Loucy (cell line): ENCODE measurements around the gene PDCD5.

Experiments used
- H2AFZ ChIP-seq: fragments of 200-600 bp; sonication (generic); 2 replicates; pipeline ENCODE4 v1.6.0; 2016; ENCODE audit warnings: antibody characterized with exemption, mild to moderate bottlenecking, low read length, moderate library complexity
- H3F3A ChIP-seq: fragments of 200-600 bp; 2 replicates; pipeline ENCODE4 v1.6.0; 2016; ENCODE audit warnings: antibody characterized with exemption, low read depth, mild to moderate bottlenecking
- H3K27me3 ChIP-seq: fragments of 200-600 bp; sonication (generic); 2 replicates; pipeline ENCODE4 v1.6.1; 2014; ENCODE audit warnings: low read length, mild to moderate bottlenecking; ENCODE audit not compliant: insufficient read depth, poor library complexity, severe bottlenecking
- H3K36me3 ChIP-seq: fragments of 200-600 bp; sonication (generic); 2 replicates; pipeline ENCODE4 v1.6.1; 2016; ENCODE audit warnings: low read length; ENCODE audit not compliant: insufficient read depth
- H3K4me1 ChIP-seq: fragments of 200-600 bp; sonication (generic); 2 replicates; pipeline ENCODE4 v1.5.1; 2014; ENCODE audit warnings: low read length, mild to moderate bottlenecking; ENCODE audit not compliant: insufficient read depth, poor library complexity, severe bottlenecking
- H3K4me2 ChIP-seq: fragments of 200-600 bp; sonication (generic); 2 replicates; pipeline ENCODE4 v1.6.0; 2014; ENCODE audit warnings: antibody characterized with exemption, low read length, low read depth, mild to moderate bottlenecking; ENCODE audit not compliant: poor library complexity, severe bottlenecking
- H3K4me3 ChIP-seq: fragments of 200-600 bp; sonication (generic); 2 replicates; pipeline ENCODE4 v1.5.1; 2014; ENCODE audit warnings: low read length, mild to moderate bottlenecking, mixed read lengths; ENCODE audit not compliant: poor library complexity, severe bottlenecking
- H3K79me2 ChIP-seq: fragments of 200-600 bp; sonication (generic); 2 replicates; pipeline ENCODE4 v1.6.1; 2014; ENCODE audit warnings: low read length; ENCODE audit not compliant: insufficient read depth
- H3K9ac ChIP-seq: fragments of 200-600 bp; sonication (generic); 2 replicates; pipeline ENCODE4 v1.6.0; 2014; ENCODE audit warnings: mild to moderate bottlenecking, low read depth, low read length, moderate library complexity; ENCODE audit not compliant: poor library complexity, severe bottlenecking
- H3K9me2 ChIP-seq: fragments of 200-600 bp; sonication (generic); replicated peaks from 2 replicates; pipeline ENCODE4 v1.6.1; 2016; ENCODE audit warnings: low read depth, low read length, mixed read lengths
- H3K9me3 ChIP-seq: fragments of 200-600 bp; sonication (generic); 2 replicates; pipeline ENCODE4 v1.6.1; 2014; ENCODE audit warnings: mild to moderate bottlenecking, antibody characterized with exemption, low read length, low read depth; ENCODE audit not compliant: insufficient read depth
- H4K20me1 ChIP-seq: fragments of 200-600 bp; sonication (generic); 2 replicates; pipeline ENCODE4 v1.6.0; 2014; ENCODE audit warnings: antibody characterized with exemption, low read length, mild to moderate bottlenecking; ENCODE audit not compliant: insufficient read depth, poor library complexity, severe bottlenecking
- CTCF ChIP-seq: fragments of 200-600 bp; sonication (generic); conservative IDR thresholded peaks from 2 replicates; pipeline ENCODE4 v1.5.1; 2014; ENCODE audit warnings: mild to moderate bottlenecking, antibody characterized with exemption, low read length
- EZH2phosphoT487 ChIP-seq: fragments of 200-600 bp; IDR thresholded peaks from 2 replicates; pipeline ENCODE4 v1.6.1; 2018; ENCODE audit warnings: antibody characterized with exemption, mild to moderate bottlenecking, moderate library complexity, borderline replicate concordance

The PDCD5 gene

GRCh38 chr19:32599258-32599657 lies 18.3 kb downstream of the PDCD5 start:
- H3F3A ChIP-seq = peaks cover 5% of the 10 kb centered on the region; the same call in 1 of the 2 replicates
- no peaks in the 10 kb centered on the region for H3K9me2 ChIP-seq
- no peak overlapping the region for H3K4me3 ChIP-seq
- no peaks in the 10 kb centered on the region for H3K79me2 ChIP-seq
- H2AFZ ChIP-seq = no peak overlapping the region
- H3K4me1 ChIP-seq = no peaks in the 10 kb centered on the region
- H3K9me3 ChIP-seq = no peaks in the 10 kb centered on the region
- H4K20me1 ChIP-seq = peaks cover 4% of the 10 kb centered on the region
- no peaks in the 10 kb centered on the region for H3K27me3 ChIP-seq
- no peak overlapping the region for H3K9ac ChIP-seq
- TF ChIP-seq EZH2phosphoT487 (no peak), CTCF (no peak)
- H3K4me2 ChIP-seq = no peak overlapping the region
- peaks cover 97% of the 10 kb centered on the region for H3K36me3 ChIP-seq

DNA sequence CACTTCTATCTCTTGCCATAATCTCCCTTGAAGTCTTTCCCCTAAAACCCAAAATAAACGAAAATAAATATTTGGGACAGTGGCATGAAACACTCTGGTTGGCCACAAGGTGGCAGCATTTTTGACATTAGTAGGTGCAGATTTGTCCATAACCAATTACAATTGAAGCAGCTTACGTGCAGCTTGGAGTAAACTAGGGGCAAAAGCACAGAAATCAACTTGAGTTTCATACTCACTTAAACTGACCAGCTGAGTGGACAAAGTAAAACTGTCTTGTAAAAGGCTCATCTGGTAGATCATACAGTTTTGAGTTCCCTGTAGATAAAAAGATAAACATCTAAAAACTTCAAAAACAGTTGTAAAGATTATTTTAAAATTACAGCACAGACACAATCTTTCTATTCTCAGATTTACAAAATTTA lies 18.8 kb downstream of the PDCD5 start:
- Histone ChIP-seq H3K9ac (no peak overlapping the region), H3K36me3 (peaks cover 97% of the 10 kb centered on the region; the same call in 1 of the 2 replicates)

DNA sequence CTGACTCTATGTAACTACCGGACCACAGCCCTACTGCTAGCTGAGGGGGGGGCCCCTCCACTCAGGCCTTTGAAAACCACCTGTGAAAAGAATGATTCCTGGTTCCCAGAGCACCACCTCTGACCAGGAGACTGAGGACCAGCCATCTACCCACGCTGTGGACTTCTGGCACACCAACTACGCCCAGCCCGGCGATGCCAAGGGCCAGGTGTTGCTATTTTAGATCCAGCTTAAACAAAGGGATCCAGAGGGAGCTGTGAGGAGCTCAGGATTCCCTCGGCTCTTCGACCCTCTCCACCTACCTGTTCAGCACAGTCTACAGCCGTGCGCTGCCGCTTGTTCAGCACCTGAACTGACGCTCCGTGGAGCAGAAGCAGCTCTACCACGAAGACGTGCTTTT lies 23.0 kb downstream of the PDCD5 start:
- Histone ChIP-seq H2AFZ (no peak overlapping the region), H3K9me2 (no peaks in the 10 kb centered on the region), H3F3A (peaks cover 3% of the 10 kb centered on the region; the same call in 1 of the 2 replicates), H3K4me2 (no peak overlapping the region), H3K27me3 (no peaks in the 10 kb centered on the region), H3K4me1 (no peaks in the 10 kb centered on the region), H3K36me3 (peaks cover 90% of the 10 kb centered on the region; the same call in 1 of the 2 replicates), H3K9me3 (no peaks in the 10 kb centered on the region), H3K9ac (no peak overlapping the region), H3K79me2 (no peaks in the 10 kb centered on the region), H4K20me1 (peaks cover 7% of the 10 kb centered on the region), H3K4me3 (no peak overlapping the region)
- no peak for TF ChIP-seq EZH2phosphoT487
- no peak for TF ChIP-seq CTCF

More for the DNA sequence above, 18.8 kb downstream of the PDCD5 start:
- Histone ChIP-seq H3F3A (peaks cover 3% of the 10 kb centered on the region; the same call in 1 of the 2 replicates), H3K9me3 (no peaks in the 10 kb centered on the region), H3K4me2 (no peak overlapping the region), H3K27me3 (no peaks in the 10 kb centered on the region), H4K20me1 (peaks cover 4% of the 10 kb centered on the region), H3K9me2 (no peaks in the 10 kb centered on the region), H3K79me2 (no peaks in the 10 kb centered on the region), H3K4me3 (no peak overlapping the region), H3K4me1 (no peaks in the 10 kb centered on the region), H2AFZ (no peak overlapping the region)
- TF ChIP-seq EZH2phosphoT487 = no peak
- peak; percentile 79 for TF ChIP-seq CTCF
